ENCODE measurements around the gene RTL1. TPM values are rescaled to one million over a fixed set of nuclear protein-coding genes. Genes with fewer than 3 reads are reported as not detected.

RTL1 gene
- total RNA-seq, 1 experiment from 2014 or later = 0.16 TPM

- DNase-seq (ENCODE audit: low spot score) = no peak
Measured at GRCh38 chr14:100882026-100882967, 21.2 kb downstream of the RTL1 start.

- no peak for DNase-seq (ENCODE audit: low spot score)
Measured at GRCh38 chr14:100881211-100882025, 22.1 kb downstream of the RTL1 start.

- no peak for DNase-seq (ENCODE audit: low spot score)
Measured at GRCh38 chr14:100880271-100881101, 23.0 kb downstream of the RTL1 start.

GRCh38 chr14:100879782-100880181 lies 23.7 kb downstream of the RTL1 start:
- DNase-seq (ENCODE audit: low spot score) = no peak

GRCh38 chr14:100879194-100879593 lies 24.3 kb downstream of the RTL1 start:
- DNase-seq (ENCODE audit: low spot score) = no peak

- no peak for DNase-seq (ENCODE audit: low spot score)
Measured at GRCh38 chr14:100878271-100879146, 25.0 kb downstream of the RTL1 start.

GRCh38 chr14:100875861-100876590 lies 27.5 kb downstream of the RTL1 start:
- no peak for DNase-seq (ENCODE audit: low spot score)

- no peak for DNase-seq (ENCODE audit: low spot score)
Measured at GRCh38 chr14:100875126-100875525, 28.4 kb downstream of the RTL1 start.

- DNase-seq (ENCODE audit: low spot score) = no peak
Measured at GRCh38 chr14:100874411-100875091, 29.0 kb downstream of the RTL1 start.

GRCh38 chr14:100874051-100874410 lies 29.5 kb downstream of the RTL1 start:
- DNase-seq (ENCODE audit: low spot score) = no peak

- no peak for DNase-seq (ENCODE audit: low spot score)
Measured at GRCh38 chr14:100873096-100873482, 30.4 kb downstream of the RTL1 start.

GRCh38 chr14:100872259-100873095 lies 31.0 kb downstream of the RTL1 start:
- no peak for DNase-seq (ENCODE audit: low spot score)

- peak; percentile 71 for DNase-seq (ENCODE audit: low spot score)
Measured at GRCh38 chr14:100871234-100872186, 32.0 kb downstream of the RTL1 start.

GRCh38 chr14:100868621-100869370 lies 34.7 kb downstream of the RTL1 start:
- no peak for DNase-seq (ENCODE audit: low spot score)

- DNase-seq (ENCODE audit: low spot score) = no peak
Measured at GRCh38 chr14:100867631-100868315, 35.7 kb downstream of the RTL1 start.

Data from A172 (cell line).